ENCODE data around the gene TCEA2. TPM values are rescaled to one million over a fixed set of nuclear protein-coding genes. Genes with fewer than 3 reads are reported as not detected.

Gene TCEA2
- total and polyA plus RNA-seq, 2 donors (not counting 1 experiment from before 2014, with no cell fraction given), result 58.1 to 63.9 TPM

DNA sequence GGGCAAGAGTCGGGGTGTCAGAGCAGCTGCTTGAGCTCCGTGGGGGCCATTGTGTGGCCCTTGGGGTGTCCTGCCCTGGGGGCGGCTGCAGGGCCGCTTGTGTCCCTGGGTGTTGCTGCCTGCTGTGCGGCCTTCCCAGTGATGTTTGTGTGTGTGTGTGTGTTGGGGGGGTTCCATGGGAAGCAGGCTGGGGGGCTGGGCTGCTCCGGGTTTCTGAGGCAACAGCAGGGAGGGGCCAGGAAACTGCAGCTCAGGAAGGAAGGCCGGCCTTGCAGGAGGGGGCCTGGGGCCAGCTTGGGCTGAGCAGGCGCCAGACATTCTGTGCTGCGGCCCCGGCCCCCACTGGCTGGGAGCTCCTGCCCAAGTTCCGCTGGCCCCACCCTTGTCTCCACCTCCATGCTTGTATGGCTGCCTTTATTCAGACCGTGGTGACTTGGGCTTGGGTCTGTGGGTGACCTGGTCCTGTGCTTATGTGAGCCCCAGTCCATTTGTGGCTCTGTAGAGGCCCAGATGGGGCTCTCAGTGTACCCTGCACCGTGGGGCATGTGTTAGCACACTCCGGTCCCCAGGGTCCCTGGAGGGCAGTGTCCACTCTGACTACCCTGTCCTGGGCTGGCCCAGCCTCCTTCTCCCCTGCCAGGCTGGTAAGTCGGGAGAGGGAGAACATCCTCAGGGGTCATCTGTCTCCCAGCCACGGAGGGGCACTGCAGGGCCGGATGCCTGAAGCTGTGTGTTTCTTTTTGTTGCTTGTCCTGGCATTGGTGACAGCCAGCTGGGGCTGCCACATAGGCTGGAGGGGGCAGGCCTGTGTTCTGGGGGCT, 8.9 kb upstream of the TCEA2 start:
- ChIA-PET POLR2A (no interaction called here), CTCF (interaction anchor here (0.6 to 2.3 kb wide), 7 partner anchors 11 to 71 kb away, joined by 3 to 10 read pairs (median 4); partner anchors contain the start of genes OPRL1 and RGS19)
- Histone ChIP-seq H3K4me1 (ENCODE audit: control insufficient read depth in 2 of 2, insufficient read depth in 2 of 2, low read length in 2 of 2) (peaks cover 20 to 26% of the 10 kb centered on the region in 2 donors), H3K4me3 (ENCODE audit: control extremely low read depth in 1 of 5, extremely low read depth in 1 of 5, insufficient read depth in 1 of 5, low read depth in 2 of 5, low read length in 4 of 5) (no peak overlapping the region), H3K4me2 (replicated peaks; ENCODE audit: low read depth, low read length, poor library complexity, severe bottlenecking) (no peak overlapping the region), H3K36me3 (replicated peaks in 1 of 2; ENCODE audit: control extremely low read depth in 1 of 2, control insufficient read depth in 1 of 2, extremely low read depth in 1 of 2, insufficient read depth in 2 of 2, low read length in 1 of 2) (no peaks in the 10 kb centered on the region), H3K9ac (ENCODE audit: low read length) (no peak overlapping the region), H4K20me1 (ENCODE audit: control insufficient read depth, insufficient read depth, low read length, poor library complexity, severe bottlenecking) (no peaks in the 10 kb centered on the region), H2AFZ (ENCODE audit: insufficient read depth, low read depth, low read length, poor library complexity, severe bottlenecking) (no peak overlapping the region), H3K79me2 (ENCODE audit: control insufficient read depth, insufficient read depth, low read length) (no peaks in the 10 kb centered on the region), H3K27me3 (replicated peaks in 1 of 4; ENCODE audit: control extremely low read depth in 1 of 4, control insufficient read depth in 3 of 4, insufficient read depth in 4 of 4, low read length in 3 of 4) (peaks cover 0 to 68% (median 27%) of the 10 kb centered on the region in 4 experiments), H3K9me3 (ENCODE audit: control extremely low read depth in 1 of 3, control insufficient read depth in 2 of 3, insufficient read depth in 1 of 3, low read length in 2 of 3) (peaks cover 0 to 18% (median 0%) of the 10 kb centered on the region in 3 donors), H3K27ac (ENCODE audit: low read length in 2 of 2) (no peak overlapping the region)
- Mint-ChIP-seq H3K4me3 (no peak overlapping the region), H3K9me3 (ENCODE audit: insufficient read depth) (no peaks in the 10 kb centered on the region), H3K27me3 (peaks cover 27% of the 10 kb centered on the region), H3K27ac (no peak overlapping the region), H3K4me1 (peaks cover 18% of the 10 kb centered on the region)
- DNase-seq (no peak), ATAC-seq (ENCODE audit: low read depth) (no peak)
- intact Hi-C loops (cut with micrococcal nuclease), result no loop called here
- 30% methylated on average over 12 of the region's 17 CpGs for WGBS (ENCODE audit: insufficient coverage)
- TF ChIP-seq, protein P1, sequence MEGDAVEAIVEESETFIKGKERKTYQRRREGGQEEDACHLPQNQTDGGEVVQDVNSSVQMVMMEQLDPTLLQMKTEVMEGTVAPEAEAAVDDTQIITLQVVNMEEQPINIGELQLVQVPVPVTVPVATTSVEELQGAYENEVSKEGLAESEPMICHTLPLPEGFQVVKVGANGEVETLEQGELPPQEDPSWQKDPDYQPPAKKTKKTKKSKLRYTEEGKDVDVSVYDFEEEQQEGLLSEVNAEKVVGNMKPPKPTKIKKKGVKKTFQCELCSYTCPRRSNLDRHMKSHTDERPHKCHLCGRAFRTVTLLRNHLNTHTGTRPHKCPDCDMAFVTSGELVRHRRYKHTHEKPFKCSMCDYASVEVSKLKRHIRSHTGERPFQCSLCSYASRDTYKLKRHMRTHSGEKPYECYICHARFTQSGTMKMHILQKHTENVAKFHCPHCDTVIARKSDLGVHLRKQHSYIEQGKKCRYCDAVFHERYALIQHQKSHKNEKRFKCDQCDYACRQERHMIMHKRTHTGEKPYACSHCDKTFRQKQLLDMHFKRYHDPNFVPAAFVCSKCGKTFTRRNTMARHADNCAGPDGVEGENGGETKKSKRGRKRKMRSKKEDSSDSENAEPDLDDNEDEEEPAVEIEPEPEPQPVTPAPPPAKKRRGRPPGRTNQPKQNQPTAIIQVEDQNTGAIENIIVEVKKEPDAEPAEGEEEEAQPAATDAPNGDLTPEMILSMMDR (IDR thresholded peaks at IDR 0.05), result no peak
- no peak for TF ChIP-seq EZH2 (IDR thresholded peaks at IDR 0.05; ENCODE audit: borderline replicate concordance, insufficient read depth, low read depth, low read length, poor library complexity, severe bottlenecking)

DNA sequence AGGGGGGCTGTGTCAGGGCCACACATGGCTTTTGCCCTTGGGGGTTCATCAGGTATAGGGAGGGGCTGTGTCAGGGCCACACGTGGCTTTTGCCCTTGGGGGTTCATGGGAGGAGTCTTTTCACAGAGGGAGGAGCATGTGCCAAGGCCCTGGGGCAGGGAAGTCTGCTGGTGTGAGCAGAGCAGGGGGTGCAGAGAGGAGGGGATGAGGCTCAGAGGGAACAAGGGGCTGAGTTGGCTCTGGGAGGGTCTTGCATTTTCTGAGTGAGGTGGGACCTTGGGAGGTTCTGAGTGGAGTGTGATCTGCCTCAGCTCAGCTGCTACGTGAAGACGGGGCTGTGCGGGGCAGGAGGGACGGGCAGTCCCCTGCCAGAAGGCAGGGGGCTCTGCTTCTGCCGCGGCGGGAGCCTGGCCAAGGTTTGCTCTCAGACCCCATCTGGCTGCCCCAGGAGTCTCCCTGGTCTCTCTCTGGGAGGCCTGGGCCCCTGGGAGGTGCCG, 7.6 kb upstream of the TCEA2 start:
- H3K4me3 ChIP-seq (ENCODE audit: control extremely low read depth in 1 of 5, extremely low read depth in 1 of 5, insufficient read depth in 1 of 5, low read depth in 2 of 5, low read length in 4 of 5), result no peak overlapping the region
- ChIA-PET CTCF (interaction anchor here (1.3 to 2.3 kb wide), 3 partner anchors 17 to 28 kb away, joined by 4 to 10 read pairs (median 6); partner anchors contain the start of genes OPRL1 and RGS19), POLR2A (no interaction called here)
- H3K9me3 ChIP-seq (ENCODE audit: control extremely low read depth in 1 of 3, control insufficient read depth in 2 of 3, insufficient read depth in 1 of 3, low read length in 2 of 3), result peaks cover 0 to 14% (median 0%) of the 10 kb centered on the region in 3 donors
- Mint-ChIP-seq H3K4me3 (no peak overlapping the region), H3K27me3 (peaks cover 26% of the 10 kb centered on the region), H3K9me3 (ENCODE audit: insufficient read depth) (no peaks in the 10 kb centered on the region), H3K27ac (no peak overlapping the region), H3K4me1 (peaks cover 15% of the 10 kb centered on the region)
- peaks cover 11 to 18% of the 10 kb centered on the region in 2 donors for H3K4me1 ChIP-seq (ENCODE audit: control insufficient read depth in 2 of 2, insufficient read depth in 2 of 2, low read length in 2 of 2)
- H3K27me3 ChIP-seq (replicated peaks in 1 of 4; ENCODE audit: control extremely low read depth in 1 of 4, control insufficient read depth in 3 of 4, insufficient read depth in 4 of 4, low read length in 3 of 4), result peaks cover 0 to 59% (median 21%) of the 10 kb centered on the region in 4 experiments
- DNase-seq, result no peak
- no peaks in the 10 kb centered on the region for H3K79me2 ChIP-seq (ENCODE audit: control insufficient read depth, insufficient read depth, low read length)
- no peak overlapping the region for H2AFZ ChIP-seq (ENCODE audit: insufficient read depth, low read depth, low read length, poor library complexity, severe bottlenecking)
- no peak for ATAC-seq (ENCODE audit: low read depth)
- no peak overlapping the region for H3K27ac ChIP-seq (ENCODE audit: low read length in 2 of 2)
- intact Hi-C loops (cut with micrococcal nuclease), result no loop called here
- H4K20me1 ChIP-seq (ENCODE audit: control insufficient read depth, insufficient read depth, low read length, poor library complexity, severe bottlenecking), result no peaks in the 10 kb centered on the region
- H3K36me3 ChIP-seq (replicated peaks in 1 of 2; ENCODE audit: control extremely low read depth in 1 of 2, control insufficient read depth in 1 of 2, extremely low read depth in 1 of 2, insufficient read depth in 2 of 2, low read length in 1 of 2), result no peaks in the 10 kb centered on the region
- 83% methylated on average over 9 of the region's 9 CpGs for WGBS (ENCODE audit: insufficient coverage)
- no peak overlapping the region for H3K4me2 ChIP-seq (replicated peaks; ENCODE audit: low read depth, low read length, poor library complexity, severe bottlenecking)
- TF ChIP-seq EZH2 (IDR thresholded peaks at IDR 0.05; ENCODE audit: borderline replicate concordance, insufficient read depth, low read depth, low read length, poor library complexity, severe bottlenecking), result no peak
- TF ChIP-seq, protein P1 (IDR thresholded peaks at IDR 0.05), result no peak
- no peak overlapping the region for H3K9ac ChIP-seq (ENCODE audit: low read length)

Measured in B cell (primary cell).